Liver (tissue), 3 donors: ENCODE results near the gene DERL3.

Experiments
- CTCF ChIP-seq: fragments of 150-350 bp; IDR thresholded peaks from 2 replicates; pipeline ENCODE4 v1.5.1; 2017; ENCODE audit warnings: improper control_type of control experiment, low read depth, low read length; ENCODE audit not compliant: missing input control
- EGR1 ChIP-seq, 2 donors: IDR thresholded peaks; 2 replicates each; pipeline ENCODE4 v1.6.1; 2016 to 2018; ENCODE audit warnings: antibody characterized with exemption in 2 of 2, low read depth in 2 of 2
- FOXA1 ChIP-seq: IDR thresholded peaks from 2 replicates; pipeline ENCODE4 v1.6.1; 2016; ENCODE audit warnings: antibody characterized with exemption
- FOXA2 ChIP-seq: IDR thresholded peaks from 2 replicates; pipeline ENCODE4 v1.6.1; 2016; ENCODE audit warnings: antibody characterized with exemption
- HNF4A ChIP-seq, 2 donors: conservative IDR thresholded peaks; 2 replicates each; pipeline ENCODE4 v1.6.1; 2016; ENCODE audit warnings: antibody characterized with exemption in 2 of 2, mild to moderate bottlenecking in 2 of 2
- JUND ChIP-seq, 2 donors: IDR thresholded peaks; 2 replicates each; pipeline ENCODE4 v1.6.1; 2016; ENCODE audit warnings: antibody characterized with exemption in 2 of 2
- MAX ChIP-seq: IDR thresholded peaks from 2 replicates; pipeline ENCODE4 v1.6.1; 2016; ENCODE audit warnings: antibody characterized with exemption
- REST ChIP-seq: IDR thresholded peaks from 2 replicates; pipeline ENCODE4 v1.6.1; 2016; ENCODE audit warnings: antibody characterized with exemption, mild to moderate bottlenecking
- SP1 ChIP-seq: IDR thresholded peaks from 2 replicates; pipeline ENCODE4 v1.6.1; 2018; ENCODE audit warnings: antibody characterized with exemption, mild to moderate bottlenecking
- TAF1 ChIP-seq: conservative IDR thresholded peaks from 2 replicates; pipeline ENCODE4 v1.6.1; 2016; ENCODE audit warnings: antibody characterized with exemption, mild to moderate bottlenecking
- YY1 ChIP-seq: IDR thresholded peaks from 2 replicates; pipeline ENCODE4 v1.6.1; 2016; ENCODE audit warnings: antibody characterized with exemption, mild to moderate bottlenecking
- donor health status: healthy.
- donor health status: healthy.

GRCh38 chr22:23786261-23786710 is 52.5 kb downstream of the DERL3 start:
- no peak for TF ChIP-seq FOXA1
- no peak for TF ChIP-seq CTCF
- no peak for TF ChIP-seq HNF4A (conservative IDR thresholded peaks at IDR 0.05)
- no peak for TF ChIP-seq MAX
- no peak for TF ChIP-seq EGR1 (IDR thresholded peaks at IDR 0.05; ENCODE audit: low read depth in 2 of 2)
- no peak for TF ChIP-seq JUND (IDR thresholded peaks at IDR 0.05)
- peak; percentile 23 for TF ChIP-seq SP1
- no peak for TF ChIP-seq REST
- TF ChIP-seq TAF1: no peak
- TF ChIP-seq FOXA2: no peak
- TF ChIP-seq YY1: no peak
